Activated T-helper 1 cell treated with Interleukin-2 at 50 U/mL for 16 hours (primary cell): ENCODE measurements around the gene TOMM22.
A peak's percentile ranks its signal among the peaks of the same experiment; 100 is the strongest.
"Not testable (repeated sequence)": the region's sequence is repeated elsewhere in the genome, so short reads cannot be mapped to it uniquely, and the experiment has no call there.

Source experiments
- DNase-seq: peaks from one replicate; pipeline ENCODE4 v3.0.0-alpha.2; 2020; ENCODE audit warnings: low read depth

TOMM22 gene

DNA sequence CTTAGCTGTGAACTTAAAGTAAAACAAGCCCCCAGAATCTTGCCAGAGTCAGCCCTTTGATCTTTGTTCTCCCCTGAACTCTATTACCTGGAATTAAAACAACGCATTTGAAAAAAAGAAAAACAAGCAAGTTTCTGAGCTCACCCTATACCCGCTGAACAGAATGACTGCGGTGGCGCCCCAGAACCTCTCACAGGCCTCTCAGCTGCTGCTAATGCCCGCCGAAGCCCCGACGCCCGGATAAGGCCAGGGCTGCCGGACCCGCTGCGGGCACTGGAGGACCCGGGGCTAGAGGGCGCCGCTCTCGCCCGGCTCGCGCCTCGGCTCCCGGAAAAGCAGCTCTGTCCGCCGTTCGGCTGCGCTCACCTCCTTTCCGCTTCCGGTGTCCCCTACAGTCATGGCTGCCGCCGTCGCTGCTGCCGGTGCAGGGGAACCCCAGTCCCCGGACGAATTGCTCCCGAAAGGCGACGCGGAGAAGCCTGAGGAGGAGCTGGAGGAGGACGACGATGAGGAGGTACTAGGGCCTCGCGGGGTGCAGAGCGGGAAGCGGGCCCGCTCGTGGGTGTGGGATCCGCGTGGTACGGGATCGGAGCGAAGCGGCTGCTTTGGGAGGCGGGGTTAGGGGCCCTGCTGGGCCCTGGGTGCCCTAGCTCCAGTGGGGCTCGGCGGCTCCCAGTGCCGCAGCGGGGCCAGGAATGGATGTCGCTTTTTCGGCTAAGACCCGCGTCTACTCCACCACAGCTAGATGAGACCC lies at the start of gene TOMM22:
TOMM22 (plus strand) TSS at position 376 of the 754 bp plus-strand sequence; CDS start at position 398, 22 bp downstream.
- DNase-seq, result peak; percentile 79

DNA sequence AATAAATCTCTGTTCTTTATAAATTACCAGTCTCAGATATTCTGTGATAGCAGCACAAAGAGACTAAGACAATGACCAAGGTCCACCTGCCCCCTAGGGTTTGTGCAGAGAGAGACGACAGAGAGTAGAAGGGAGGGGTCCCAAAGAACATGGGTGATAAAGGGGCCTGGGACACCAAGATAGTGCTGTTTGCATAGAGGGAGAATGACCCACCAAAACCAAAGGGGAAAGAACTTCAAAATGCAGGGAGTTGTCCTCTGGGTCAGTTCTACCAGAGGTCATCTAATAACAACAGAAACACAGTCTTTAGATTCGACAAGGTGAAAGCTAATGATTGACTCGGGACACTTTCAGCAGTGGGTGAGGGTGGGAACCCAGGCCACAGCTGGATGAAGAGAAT lies 49.2 kb upstream of the TOMM22 start:
- no peak for DNase-seq

DNA sequence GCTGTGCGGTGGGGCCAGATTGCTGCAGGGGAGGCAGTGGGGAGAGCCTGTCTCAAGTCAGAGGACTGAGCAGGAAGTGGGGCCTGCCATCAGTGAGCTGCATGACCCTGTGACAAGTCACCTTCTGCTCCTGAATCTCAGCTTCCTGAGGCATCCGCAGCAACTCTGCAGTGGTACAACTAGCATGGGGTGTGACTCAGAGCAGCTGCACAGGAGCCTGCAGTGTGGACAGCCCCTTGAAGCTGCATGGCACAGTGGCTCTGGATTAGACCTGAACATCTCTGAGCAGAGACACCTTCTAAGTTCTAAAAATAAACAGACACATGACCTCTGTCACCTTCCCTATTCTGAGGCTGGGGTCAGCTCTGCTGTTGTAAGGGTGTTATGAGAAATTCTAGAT lies 43.5 kb upstream of the TOMM22 start:
- no peak for DNase-seq

DNA sequence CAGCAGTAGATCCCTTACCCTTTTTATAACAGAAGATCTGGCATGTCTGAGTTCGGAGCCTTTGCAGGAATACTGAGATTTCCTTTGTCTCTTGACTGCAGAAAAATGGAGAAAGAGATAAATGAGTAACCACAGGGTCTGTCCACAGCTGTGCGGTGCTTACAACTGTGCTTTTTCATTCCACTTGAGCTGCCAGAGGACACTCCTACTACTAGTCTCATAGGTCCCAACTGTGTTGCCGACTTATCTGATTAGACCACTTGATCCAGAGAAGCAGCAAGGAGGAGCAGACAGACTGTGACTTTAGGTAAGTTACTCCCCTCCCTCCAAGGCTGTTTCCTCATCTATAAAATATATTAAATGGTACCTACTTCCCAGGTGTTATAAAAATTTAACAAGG lies 43.0 kb upstream of the TOMM22 start:
- DNase-seq, result no peak

DNA sequence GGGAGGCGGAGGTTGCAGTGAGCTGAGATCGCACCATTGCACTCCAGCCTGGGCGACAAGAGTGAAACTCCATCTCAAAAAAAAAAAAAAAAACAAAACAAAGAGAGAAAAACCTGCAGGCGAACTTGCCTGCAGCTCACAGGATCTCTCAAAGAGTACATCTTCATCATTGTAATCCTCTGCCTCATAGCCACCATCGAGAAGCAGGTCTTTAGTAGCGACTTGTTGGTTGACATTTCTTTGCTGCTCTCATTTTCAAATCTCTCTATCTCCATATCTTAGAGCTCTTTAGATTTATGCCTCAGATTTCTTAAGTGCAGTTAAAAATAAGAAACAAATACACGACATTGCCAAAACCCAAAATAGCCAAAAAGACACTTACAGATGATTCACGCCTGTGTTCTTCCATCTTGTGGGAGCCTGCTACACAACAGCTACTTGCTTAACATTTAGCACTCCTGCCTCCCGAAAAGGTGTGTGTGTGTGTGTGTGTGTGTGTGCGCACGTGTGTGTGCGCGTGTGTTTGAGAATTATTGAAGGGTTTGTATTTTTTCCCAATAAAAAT lies 40.2 kb upstream of the TOMM22 start:
- DNase-seq, result no peak

DNA sequence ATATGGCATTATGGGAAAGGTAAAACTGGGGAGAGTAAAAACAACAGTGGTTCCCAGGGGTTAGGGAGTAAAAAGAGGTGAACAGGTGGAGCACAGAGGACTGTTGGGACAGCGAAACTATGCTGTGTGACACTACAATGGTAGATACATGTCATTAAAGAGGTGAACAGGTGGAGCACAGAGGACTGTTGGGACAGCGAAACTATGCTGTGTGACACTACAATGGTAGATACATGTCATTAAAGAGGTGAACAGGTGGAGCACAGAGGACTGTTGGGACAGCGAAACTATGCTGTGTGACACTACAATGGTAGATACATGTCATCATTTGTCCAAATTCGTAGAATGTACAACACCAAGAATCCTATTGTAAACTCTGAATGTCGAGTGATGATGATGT lies 37.5 kb upstream of the TOMM22 start:
- not testable (repeated sequence) for DNase-seq

DNA sequence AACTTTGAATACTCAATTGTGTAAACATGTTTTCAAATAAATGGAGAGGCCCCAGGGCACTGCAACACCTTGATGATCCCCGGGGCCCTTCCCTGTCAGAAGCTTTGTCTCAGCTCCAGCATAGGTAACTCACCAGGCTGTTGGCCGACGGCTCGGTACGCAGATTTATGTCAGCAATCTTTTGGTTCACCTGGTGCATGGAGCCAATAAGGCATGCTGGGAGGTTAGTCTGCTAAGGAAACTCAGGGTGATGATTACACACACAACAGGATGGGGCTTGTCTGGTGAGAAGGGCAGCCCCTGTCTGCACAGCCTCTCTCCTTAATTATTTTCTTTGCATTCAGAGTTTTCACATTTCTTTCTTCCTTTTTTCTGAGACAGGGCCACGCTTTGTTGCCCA lies 36.3 kb upstream of the TOMM22 start:
- DNase-seq, result no peak

DNA sequence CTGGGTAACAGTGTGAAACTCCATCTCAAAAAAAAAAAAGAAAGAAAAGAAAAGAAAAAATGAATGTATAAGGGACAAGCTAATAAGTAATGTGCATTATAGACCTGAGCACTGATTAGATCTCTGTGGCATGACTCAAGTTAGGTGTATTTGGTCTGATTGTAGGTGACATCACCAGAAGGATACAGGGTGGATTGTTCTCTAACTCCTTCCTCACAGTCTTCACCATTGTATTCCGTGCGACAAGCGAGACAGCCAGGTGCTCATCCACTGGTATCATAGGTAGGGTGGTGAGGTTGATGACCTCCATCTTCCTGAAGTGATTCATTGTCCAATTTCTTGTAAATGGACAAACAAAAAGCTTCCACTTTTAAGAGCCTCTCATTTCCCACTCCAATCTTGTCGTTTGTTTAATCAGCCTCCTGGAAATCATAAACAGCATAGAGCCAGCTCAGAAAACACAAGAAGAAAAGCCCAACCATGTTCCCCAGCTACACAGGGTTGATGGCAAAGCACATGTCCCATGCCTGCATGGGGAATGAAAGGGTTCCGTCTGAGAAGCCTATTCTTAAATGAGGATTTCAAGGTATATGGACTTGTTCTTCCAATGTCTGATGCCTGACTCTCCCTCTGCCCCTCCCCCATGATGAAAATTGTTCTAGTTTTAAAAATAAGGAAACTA lies 31.8 kb upstream of the TOMM22 start:
- DNase-seq, result no peak

DNA sequence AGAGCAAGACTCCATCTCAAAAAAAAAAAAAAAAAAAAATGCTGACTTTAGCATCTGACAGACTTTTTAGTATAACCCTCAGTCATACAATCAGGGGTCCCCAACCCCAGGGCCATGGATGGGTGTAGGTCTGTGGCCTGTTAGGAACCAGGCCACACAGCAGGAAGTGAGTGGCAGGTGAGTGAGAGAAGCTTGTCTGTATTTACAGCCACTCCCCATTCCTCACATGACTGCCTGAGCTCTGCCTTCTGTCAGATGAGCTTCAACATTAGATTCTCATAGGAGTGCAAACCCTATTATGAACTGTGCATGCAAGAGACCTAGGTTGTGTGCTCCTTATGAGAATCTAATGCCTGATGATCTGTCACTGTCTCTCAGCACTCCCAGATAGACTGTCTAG lies 28.9 kb upstream of the TOMM22 start:
- DNase-seq, result no peak

DNA sequence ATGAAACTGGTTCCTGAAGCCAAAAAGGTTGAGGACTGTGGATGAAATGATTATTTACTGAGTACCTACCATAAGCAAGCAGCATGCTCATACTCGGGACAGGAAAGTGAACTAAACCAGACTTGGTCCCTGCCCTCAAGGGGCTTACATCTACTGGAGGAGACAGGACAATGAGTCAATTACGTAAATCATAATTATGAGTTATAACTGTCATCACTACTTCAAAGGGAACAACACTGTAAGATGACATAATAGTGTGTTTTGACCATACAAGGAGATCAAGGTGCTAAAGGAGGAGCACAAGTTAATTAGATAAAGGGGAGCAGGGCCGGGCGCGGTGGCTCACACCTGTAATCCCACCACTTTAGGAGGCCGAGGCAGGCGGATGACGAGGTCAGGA lies 28.0 kb upstream of the TOMM22 start:
- DNase-seq, result no peak

DNA sequence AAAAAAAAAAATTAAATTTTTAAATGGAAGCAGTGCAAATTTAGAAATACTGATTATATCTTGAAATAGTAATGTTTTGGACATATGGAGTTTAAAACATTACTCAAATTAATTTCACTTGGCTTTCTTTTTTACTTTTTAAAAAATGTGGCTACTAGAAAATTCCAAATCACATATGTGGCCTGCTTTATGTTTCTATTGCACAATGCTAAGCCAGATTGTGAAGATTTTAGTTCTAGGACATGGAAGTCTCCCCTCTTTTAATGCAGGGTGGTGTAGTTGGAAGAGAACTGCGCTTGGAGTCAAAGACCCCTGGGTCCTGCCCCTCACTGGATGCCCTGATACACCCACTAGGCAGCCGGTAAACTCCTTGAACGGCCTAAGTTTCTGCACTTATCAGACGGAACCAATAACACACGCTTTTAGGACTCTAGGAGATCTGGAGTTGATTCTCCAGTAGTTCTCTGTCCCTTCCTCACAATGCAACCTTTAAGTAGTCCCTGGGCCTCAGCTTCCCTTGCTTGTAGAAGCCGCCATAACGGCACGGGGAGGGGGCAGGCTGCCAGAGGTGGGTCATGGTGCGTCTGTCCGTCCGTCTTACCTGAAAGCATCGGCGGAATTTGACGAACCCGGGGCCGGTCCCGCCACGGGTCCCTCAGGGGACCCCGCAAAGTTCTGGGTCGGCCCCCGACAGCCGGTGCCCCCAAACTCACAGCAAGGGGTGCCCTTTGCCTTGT lies 26.1 kb upstream of the TOMM22 start:
- no peak for DNase-seq

DNA sequence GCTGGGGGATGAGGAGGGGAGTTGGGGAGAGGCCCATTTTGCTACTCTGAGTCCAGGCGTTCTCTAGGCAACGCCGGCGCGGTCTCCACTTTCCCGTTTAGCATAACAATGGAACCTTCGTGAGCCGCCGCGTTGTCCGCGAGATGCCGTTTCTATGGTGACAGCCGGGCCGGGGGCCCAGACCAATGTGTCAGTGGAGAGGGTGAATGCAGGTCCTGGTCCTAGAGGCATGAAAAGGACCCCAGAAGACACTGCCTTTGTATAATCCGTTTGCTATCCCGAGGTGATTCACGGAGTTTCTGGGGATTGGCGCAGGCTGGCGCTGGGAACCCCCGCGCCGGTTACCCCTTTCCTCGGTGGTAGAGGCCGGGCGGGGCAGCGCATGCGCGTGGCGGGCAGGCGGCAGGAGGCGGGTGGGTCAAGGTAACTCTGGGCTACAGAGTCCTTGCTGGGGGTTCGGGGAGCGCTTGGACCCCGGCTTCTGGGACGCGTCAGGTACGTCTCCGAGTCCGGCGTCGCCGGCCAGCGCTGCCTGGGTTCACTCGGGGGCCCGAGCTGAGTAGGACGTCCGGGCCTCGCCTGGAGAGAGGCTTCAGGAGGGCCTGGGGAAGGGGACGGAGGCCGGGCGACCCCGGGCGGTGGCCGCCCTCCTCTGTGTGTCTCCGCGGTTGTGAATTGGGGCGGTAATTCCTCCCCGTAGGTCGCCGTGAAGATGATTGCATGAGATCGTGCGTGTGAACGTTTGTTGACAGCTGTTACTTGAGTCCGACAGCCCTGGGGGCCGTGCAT lies 25.3 kb upstream of the TOMM22 start, which contains the start of the genes CBY1 and FAM227A:
CBY1 (plus strand) TSS at position 383 of the 789 bp plus-strand sequence. CDS start 11,417 bp downstream, outside the sequence.
FAM227A (minus strand) TSS at position 137 of the 789 bp plus-strand sequence. CDS start 6,224 bp downstream, outside the sequence.
- DNase-seq, result peak; percentile 78

DNA sequence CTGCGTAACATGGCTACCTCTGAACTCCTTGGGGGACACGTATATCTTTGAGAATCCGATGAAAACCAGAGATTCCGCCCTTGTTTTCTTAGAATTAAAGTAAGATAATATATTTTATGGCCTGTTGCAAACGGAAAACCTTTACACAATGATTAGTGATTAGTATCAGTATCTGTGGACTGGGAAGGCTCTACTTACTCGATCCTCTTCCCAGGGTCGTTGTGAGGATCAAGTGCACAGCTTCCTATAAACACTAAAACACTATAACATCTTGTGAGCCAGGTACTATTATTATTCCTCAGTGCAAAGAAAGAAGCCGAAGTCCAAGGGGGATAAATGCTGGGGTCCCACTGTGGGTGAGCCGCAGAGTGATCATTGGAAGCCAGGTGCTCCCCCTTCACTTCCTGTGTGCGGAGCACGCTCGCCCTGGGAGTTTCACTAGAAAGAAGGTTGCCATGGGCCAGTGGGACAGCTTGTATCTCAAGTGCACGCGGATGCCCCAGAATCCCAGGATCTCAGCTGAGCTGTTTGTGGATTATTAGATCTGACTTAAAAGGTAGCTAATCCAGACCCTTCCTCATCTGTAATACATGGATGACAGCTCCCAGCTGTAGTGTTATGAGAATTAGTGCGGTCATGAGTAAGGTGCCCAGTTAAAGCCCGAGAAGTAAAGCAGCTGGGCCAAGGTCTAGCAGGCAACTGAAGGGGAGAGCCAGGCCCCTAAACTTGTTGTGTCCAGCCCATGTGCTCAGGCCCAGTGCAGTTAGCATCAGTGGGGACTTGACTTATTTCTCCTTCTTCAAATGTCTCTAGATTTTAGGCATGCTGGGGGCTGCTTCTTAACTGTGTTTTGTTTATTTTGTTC lies 24.5 kb upstream of the TOMM22 start:
- peak; percentile 14 for DNase-seq

DNA sequence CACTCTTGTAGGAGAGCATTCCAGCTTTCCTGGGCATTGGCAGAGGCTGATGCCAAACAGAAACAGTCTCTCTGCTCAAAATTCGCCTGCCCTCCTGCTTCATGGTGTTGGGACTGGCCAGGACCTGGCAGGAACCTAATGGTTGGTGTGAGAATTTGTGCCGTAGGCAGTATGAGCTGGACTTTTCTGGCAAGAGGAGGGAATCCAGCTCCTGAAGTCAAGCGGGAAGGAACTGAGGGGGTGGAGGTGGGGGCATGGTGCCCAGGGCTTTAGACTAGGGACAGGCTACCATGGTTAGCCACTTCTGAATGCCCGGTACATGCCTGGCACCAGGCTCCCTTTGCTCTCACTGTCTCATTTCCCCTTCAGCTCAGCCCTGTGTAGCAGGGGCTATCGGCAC lies 6.9 kb upstream of the TOMM22 start:
- no peak for DNase-seq

DNA sequence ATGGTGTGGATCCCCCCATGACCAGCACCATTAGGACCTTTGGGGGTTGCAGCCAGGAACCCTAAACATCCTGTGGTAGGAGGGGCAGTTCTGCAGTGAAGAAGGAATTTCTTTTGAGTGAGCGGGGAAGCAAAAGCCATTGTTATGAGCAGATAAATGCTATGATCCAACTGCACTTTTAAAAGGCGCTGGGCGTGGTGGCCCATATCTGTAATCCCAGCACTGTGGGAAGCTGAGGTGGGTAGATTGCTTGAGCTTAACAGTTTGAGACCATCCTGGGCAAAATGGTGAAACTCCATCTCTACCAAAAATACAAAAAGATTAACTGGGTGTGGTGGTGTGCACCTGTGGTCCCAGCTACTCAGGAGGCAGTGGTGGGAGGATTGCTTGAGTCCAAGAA lies 5.9 kb upstream of the TOMM22 start:
- DNase-seq, result no peak

DNA sequence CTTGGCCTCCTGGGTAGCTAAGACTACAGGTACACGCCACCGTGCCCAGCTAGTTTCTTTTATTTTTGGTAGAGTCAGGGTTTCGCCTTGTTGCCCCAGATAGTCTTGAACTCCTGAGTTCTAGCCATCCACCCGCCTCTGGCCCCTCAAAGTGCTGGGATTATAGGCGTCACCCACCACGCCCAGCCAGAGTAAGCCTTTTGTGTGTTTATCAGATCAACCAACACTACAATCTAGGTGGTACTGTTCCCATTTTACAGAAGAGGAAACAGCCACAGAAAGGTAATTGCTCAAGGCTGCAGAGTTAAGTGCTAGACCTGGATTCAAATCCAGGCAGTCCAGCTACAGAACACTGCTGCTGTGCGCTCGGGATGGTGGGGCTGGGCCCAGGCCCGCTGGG lies 3.1 kb downstream of the TOMM22 start:
- no peak for DNase-seq

DNA sequence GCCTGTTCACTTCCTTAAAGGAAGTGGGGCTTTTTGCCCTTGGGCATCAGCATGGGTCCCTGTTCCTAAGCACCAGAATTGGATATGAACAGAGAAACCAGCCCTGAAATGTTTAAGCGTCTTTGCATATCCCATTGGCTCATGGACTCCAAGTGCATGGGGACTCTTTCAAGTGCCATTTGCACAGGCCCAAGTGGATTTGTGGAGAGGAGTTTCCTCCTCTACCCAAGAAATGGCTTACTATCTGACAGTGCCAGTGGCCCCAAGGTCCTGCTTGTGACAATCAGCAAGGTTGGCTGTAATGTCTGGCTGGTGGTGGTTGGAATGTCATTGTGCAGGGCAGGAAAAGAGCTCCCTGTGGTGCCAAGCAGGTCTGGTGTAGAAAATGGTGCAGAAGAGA lies 4.0 kb downstream of the TOMM22 start:
- DNase-seq, result no peak

DNA sequence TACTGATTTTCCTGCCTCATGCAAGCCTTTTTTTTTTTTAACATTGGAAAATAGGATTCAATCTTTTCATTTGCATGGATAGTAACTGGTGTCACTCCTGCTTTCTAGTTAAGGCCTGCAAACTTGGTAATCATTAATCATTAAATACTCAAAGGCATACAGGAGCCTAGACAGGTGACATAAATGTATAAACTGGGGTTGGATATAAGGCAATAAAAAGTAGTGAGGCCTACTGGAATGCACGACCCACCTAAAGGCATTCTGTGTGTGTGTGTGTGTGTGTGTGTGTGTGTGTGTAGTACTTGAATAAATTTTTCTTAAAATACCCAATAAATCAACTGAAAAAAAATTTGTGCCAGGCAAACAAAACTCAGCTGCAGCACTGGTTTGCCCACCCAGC lies 7.9 kb downstream of the TOMM22 start:
- no peak for DNase-seq

DNA sequence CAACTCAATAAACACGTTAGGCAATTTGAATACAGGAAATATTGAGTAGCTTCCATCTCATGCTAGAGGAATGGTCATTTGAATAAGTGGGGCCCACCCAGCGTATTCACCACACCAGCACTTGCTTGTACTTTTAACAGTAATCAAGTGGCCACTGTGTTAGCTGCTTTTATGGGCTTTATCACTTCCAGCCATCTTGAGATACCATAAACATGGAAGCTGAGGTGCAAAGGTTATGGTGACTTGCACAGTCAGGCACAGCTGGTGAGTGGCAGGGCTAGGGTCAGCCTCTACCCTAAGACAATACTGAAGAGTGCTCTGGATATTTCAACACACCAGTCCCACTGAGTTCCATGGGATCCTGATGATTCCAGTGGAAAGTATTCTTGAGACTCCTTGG lies 12.3 kb downstream of the TOMM22 start:
- DNase-seq, result no peak

DNA sequence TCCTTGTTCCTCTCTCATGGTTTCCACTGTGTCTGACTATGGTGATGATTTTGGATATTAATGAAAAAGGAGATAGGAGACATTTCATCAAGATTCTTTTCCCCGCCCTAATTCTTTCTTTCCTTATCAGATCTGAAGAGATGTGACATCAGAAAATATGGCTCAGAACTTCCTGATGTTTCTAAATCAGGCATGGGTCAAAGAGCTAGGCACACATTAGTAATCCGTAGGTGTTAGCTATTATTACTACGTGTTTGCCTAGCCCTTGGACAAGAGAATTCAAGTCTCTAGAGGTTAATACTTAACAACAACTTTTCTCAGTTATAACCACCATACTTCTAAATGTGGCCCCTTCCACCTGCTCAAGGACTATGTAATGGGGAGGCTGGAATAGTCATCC lies 13.2 kb downstream of the TOMM22 start:
- no peak for DNase-seq
